Activated T-cell treated with anti-CD3 and anti-CD28 coated beads, Interleukin-2, amount 50 U/mL, for 72 hours (primary cell): ENCODE data around the gene CLDN12. TPM values are rescaled to one million over a fixed set of nuclear protein-coding genes. Genes with fewer than 3 reads are reported as not detected.
"Not testable (repeated sequence)": the region's sequence is repeated elsewhere in the genome, so short reads cannot be mapped to it uniquely, and the experiment has no call there.

Source experiments
- ATAC-seq, 2 donors: fragments of 150-1000 bp; cut with Tn5 transposase; replicated peaks in 1 of 2; 2 replicates each; pipeline ENCODE4 v1.10.0; 2021; ENCODE audit warnings: moderate library complexity in 2 of 2, mild to moderate bottlenecking in 1 of 2
- DNase-seq, 2 donors: peaks; one replicate each; pipeline ENCODE4 v3.0.0; 2021 to 2022; ENCODE audit warnings: mixed read lengths in 1 of 2
- H3K27ac Mint-ChIP-seq: one replicate; pipeline ENCODE4 v1.8.0; 2022; ENCODE audit warnings: mild to moderate bottlenecking, moderate library complexity, mixed read lengths
- H3K27me3 Mint-ChIP-seq: one replicate; pipeline ENCODE4 v1.8.0; 2022; ENCODE audit warnings: low read depth, mixed read lengths
- H3K36me3 Mint-ChIP-seq, 2 donors: one replicate each; pipeline ENCODE4 v1.8.0; 2022; ENCODE audit warnings: mixed read lengths in 2 of 2, mild to moderate bottlenecking in 1 of 2; ENCODE audit not compliant: insufficient read depth in 2 of 2
- H3K4me1 Mint-ChIP-seq: one replicate; pipeline ENCODE4 v1.8.0; 2022; ENCODE audit warnings: low read depth, mixed read lengths
- H3K4me3 Mint-ChIP-seq, 2 donors: one replicate each; pipeline ENCODE4 v1.8.0; 2022; ENCODE audit warnings: mild to moderate bottlenecking in 2 of 2, mixed read lengths in 2 of 2, moderate library complexity in 2 of 2
- H3K9me3 Mint-ChIP-seq, 2 donors: one replicate each; pipeline ENCODE4 v1.8.0; 2022; ENCODE audit warnings: mixed read lengths in 2 of 2
- total RNA-seq, 2 donors: library from RNA; stranded (reverse); gene quantifications; one replicate each; pipeline ENCODE4 v1.2.3, GENCODE V29; 2022

CLDN12 gene
- total RNA-seq, 2 donors from 2014 or later = 5.5 to 11.2 TPM

DNA sequence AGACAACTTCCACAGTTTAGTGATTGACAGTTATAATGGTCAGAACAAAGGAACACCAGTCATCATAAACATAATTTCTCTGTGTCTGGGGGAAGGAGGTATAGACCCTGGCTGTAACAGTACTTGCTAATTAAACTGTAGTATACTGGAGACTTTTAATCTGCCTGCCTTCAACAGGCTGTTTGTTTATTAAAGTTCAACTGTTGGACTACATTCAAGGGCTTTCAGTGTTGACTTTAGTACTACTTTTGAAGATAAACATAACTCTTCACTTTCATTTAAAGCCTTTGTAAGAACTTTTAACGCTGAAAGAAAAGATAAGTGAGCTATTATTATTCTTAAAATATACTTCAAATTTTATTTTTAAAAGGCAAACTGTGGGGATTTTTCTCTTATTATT lies 50.7 kb downstream of the CLDN12 start:
- Mint-ChIP-seq H3K36me3 (no peaks in the 10 kb centered on the region), H3K4me1 (peaks cover 6% of the 10 kb centered on the region), H3K4me3 (no peak overlapping the region), H3K27me3 (peaks cover 10% of the 10 kb centered on the region), H3K9me3 (no peaks in the 10 kb centered on the region), H3K27ac (no peak overlapping the region)
- DNase-seq (no peak), ATAC-seq (no peak)

DNA sequence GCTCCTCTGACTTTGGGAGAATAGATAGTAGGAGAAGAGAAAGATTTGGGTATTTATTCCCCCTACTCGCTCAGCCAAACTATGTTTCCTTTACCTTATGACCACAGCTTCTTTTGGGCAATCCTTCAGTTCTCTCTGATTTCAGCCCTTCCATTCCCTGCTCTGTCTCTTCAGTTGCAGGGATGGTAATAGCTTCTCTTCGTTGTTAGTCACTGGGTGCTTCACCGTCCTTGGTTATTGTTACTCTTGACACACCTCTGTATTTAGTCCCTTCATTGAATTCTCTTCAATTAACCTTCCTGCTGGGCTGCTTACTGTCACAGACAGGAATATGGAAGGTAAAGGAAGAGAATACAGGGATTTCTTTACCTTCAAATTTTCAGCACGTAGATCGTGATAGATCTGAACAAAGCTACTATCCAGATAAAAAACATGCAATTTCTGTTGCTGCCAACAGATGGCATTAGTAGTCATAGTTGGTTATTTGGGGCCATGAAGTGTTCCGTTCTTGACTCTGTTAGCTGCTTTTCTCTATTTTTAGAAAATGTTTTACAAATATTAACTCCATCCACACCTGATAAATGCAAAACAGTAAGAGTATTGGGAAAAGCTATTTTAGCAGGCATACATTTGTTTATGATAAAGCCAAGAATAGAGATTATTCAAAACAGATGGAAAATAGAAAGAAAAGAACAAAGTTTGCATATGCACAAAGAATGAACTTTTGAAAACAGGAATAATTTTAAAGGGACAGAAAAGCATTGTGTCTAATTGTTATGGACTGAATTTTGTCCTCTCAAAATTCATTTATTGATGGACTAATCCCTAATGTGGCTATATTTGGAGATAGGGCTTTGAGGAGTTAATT lies 52.1 kb downstream of the CLDN12 start:
- no peaks in the 10 kb centered on the region for H3K9me3 Mint-ChIP-seq
- peaks cover 6% of the 10 kb centered on the region for H3K4me1 Mint-ChIP-seq
- DNase-seq = peak in 1 of 2 donors; percentile 16
- H3K27me3 Mint-ChIP-seq = peaks cover 10% of the 10 kb centered on the region
- H3K4me3 Mint-ChIP-seq = peak overlapping the region in 1 of 2 donors; percentile 81
- H3K27ac Mint-ChIP-seq = no peak overlapping the region
- H3K36me3 Mint-ChIP-seq = no peaks in the 10 kb centered on the region
- ATAC-seq = peak; percentile 45 to 58

DNA sequence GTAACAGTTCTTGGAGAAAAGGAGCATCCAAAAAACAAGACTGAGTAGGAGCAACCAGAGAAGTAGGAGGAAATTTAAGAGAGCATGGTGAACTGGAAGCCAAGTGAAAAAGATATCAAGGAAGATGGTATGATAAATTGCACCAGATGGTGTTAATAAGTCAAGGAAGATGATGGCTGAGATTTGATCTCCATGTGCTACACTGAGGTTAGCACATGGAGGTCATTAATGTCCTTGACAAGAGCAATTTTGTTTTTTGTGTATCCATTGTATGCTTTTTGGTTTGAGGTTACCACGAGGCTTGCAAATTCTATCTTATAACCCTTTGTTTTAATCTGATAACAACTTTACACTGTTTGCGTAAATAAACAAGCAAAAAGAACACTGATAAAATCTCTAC lies 54.8 kb downstream of the CLDN12 start:
- Mint-ChIP-seq H3K9me3 (no peaks in the 10 kb centered on the region), H3K27me3 (peaks cover 10% of the 10 kb centered on the region), H3K36me3 (no peaks in the 10 kb centered on the region), H3K27ac (no peak overlapping the region), H3K4me3 (no peak overlapping the region), H3K4me1 (peaks cover 7% of the 10 kb centered on the region)
- ATAC-seq = no peak
- DNase-seq = no peak

DNA sequence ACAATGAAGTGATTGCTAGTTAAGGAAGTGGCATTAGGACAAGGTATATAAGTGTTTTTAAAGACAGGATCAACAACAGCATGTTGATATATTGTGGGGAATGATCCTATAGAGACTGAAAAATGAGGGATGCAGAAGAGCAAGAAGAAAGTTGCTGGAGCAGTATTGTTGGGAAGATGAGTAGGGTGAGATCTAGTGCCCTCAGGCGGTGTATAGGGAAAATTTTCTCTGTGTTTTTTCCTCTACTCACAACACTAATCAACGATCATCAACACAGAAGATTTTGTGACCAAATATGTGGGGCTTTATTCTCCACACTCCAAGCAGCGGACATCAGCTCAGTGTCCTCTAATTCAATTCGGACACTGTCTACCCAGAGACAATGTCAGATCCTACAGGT lies 56.6 kb downstream of the CLDN12 start:
- Mint-ChIP-seq H3K9me3 (peaks cover 4 to 5% of the 10 kb centered on the region in 2 donors), H3K4me3 (no peak overlapping the region), H3K27ac (no peak overlapping the region)

DNA sequence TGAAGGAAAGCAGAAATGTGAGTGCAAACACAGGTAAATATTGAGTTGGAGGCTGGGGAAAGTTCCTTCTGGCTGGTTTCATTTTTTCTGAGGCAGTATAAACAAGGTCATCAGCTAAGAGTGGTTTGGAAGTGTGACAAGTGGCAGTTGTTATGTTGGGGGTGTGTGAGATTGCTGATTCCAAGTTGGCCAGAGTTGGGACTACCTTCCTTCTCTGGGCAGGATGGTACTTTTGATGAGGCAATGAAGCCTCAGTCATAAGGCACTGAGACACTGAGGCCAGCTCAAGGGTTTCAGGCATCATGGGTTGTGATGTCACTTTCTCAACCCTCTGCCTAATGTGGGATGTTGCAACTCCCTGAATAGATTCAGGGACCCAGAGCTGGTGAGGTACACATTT lies 58.0 kb downstream of the CLDN12 start:
- Mint-ChIP-seq H3K9me3 (peaks cover 14% of the 10 kb centered on the region in 2 donors), H3K27me3 (no peaks in the 10 kb centered on the region), H3K4me3 (no peak overlapping the region), H3K36me3 (peaks cover 13 to 20% of the 10 kb centered on the region in 2 donors), H3K4me1 (peaks cover 7% of the 10 kb centered on the region), H3K27ac (no peak overlapping the region)
- ATAC-seq (no peak), DNase-seq (no peak)

More for the DNA sequence above, 56.6 kb downstream of the CLDN12 start:
- Mint-ChIP-seq H3K27me3 (peaks cover 10% of the 10 kb centered on the region), H3K36me3 (peaks cover 6 to 10% of the 10 kb centered on the region in 2 donors), H3K4me1 (peaks cover 13% of the 10 kb centered on the region)
- DNase-seq (no peak), ATAC-seq (no peak)

DNA sequence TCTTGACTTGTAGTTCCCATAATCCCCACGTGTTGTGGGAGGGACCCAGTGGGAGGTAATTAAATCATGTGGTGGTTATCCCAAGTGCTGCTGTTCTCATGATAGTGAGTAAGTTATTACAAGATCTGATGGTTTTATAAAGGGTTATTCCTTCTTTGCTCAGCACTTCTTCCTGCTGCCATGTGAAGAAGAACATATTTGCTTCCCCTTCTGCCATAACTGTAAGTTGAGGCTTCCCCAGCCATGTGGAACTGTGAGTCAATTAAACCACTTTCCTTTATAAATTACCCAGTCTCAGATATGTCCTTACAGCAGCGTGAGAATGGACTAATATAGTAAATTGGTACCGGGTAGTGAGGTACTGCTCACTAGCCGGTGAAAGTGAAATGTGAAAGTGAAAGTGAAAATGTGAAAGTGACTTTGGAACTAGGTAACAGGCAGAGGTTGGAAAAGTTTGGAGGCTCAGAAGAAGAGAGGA lies 59.9 kb downstream of the CLDN12 start:
- H3K4me1 Mint-ChIP-seq, H3K27ac Mint-ChIP-seq, ATAC-seq, DNase-seq, H3K27me3 Mint-ChIP-seq: not testable (repeated sequence)
- H3K36me3 Mint-ChIP-seq = peaks cover 13 to 20% of the 10 kb centered on the region in 2 donors
- H3K4me3 Mint-ChIP-seq = peak overlapping the region; percentile 1 to 29
- H3K9me3 Mint-ChIP-seq = peaks cover 14% of the 10 kb centered on the region in 2 donors

Other genes starting within 250 kb of the CLDN12 start
- gene STEAP1, start 249.0 kb upstream of the CLDN12 start, total RNA-seq = 1 to 10 TPM; 2.0 to 2.1 TPM
- not detected for gene STEAP2, start 191.7 kb upstream of the CLDN12 start, total RNA-seq
- 1 to 10 TPM in 1 of 2 donors, under 1 TPM in 1; 0.79 to 1.1 TPM for gene CFAP69, start 158.3 kb upstream of the CLDN12 start, total RNA-seq
- not detected for gene FAM237B, start 82.2 kb upstream of the CLDN12 start, total RNA-seq
- gene GTPBP10, start 56.7 kb upstream of the CLDN12 start, total RNA-seq = 10 to 100 TPM; 47.6 to 71.1 TPM
- gene PTTG1IP2, start 66.2 kb downstream of the CLDN12 start, total RNA-seq = not detected
- gene CDK14, start 192.9 kb downstream of the CLDN12 start, total RNA-seq = 1 to 10 TPM in 1 of 2 donors, under 1 TPM in 1; 0.49 to 1.7 TPM